Right ventricle myocardium superior (tissue), 1 donor: ENCODE measurements around the gene XYLT1. TPM values are rescaled to one million over a fixed set of nuclear protein-coding genes. Genes with fewer than 3 reads are reported as not detected.
"Not testable (repeated sequence)": the region's sequence is repeated elsewhere in the genome, so short reads cannot be mapped to it uniquely, and the experiment has no call there.

Source experiments
- ATAC-seq: fragments of 200-7000 bp; cut with Tn5 transposase; one replicate; pipeline ENCODE4 v1.9.1; 2020; ENCODE audit warnings: mild to moderate bottlenecking; ENCODE audit not compliant: poor library complexity
- DNase-seq: peaks from one replicate; pipeline ENCODE4 v3.0.0-alpha.2; 2020
- intact Hi-C: fragments of 100-400 bp; cut with DNase I; formaldehyde crosslinking; loops from one replicate; pipeline ENCODE4 v1.11.2; 2022
- total RNA-seq: library from RNA; stranded (reverse); fragmentation: NEBNext Ultra II Directional; extraction: Animal tissue kit (Norgen Biotek cat#: 25700); gene quantifications from one replicate; pipeline ENCODE4 v1.2.1, GENCODE V29; 2021
- donor health status: DM: no; HTN: yes; CAD: no; lungs with severe emphysema.

Gene XYLT1
- total RNA-seq, 1 donor from 2014 or later, result 1.7 TPM

DNA sequence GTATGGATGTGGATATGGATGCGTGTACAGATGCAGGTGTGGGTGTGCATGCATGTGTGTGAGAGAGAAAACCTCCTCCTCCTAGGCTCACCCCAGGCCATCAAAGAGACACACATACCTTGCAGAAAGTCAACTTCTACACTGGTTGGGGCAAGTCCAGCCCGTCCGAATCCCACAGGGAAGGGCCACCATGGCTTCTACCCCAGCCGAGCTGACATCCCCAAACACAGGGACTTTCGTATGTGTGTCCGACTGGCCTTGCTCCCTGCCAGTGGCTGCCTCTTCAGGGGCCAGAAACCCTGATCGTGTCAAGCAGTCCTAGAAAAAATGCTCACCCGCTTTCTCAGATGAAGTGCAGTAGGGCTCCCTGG is 134.2 kb downstream of the XYLT1 start:
- intact Hi-C loops, result no loop called here
- no peak for ATAC-seq

DNA sequence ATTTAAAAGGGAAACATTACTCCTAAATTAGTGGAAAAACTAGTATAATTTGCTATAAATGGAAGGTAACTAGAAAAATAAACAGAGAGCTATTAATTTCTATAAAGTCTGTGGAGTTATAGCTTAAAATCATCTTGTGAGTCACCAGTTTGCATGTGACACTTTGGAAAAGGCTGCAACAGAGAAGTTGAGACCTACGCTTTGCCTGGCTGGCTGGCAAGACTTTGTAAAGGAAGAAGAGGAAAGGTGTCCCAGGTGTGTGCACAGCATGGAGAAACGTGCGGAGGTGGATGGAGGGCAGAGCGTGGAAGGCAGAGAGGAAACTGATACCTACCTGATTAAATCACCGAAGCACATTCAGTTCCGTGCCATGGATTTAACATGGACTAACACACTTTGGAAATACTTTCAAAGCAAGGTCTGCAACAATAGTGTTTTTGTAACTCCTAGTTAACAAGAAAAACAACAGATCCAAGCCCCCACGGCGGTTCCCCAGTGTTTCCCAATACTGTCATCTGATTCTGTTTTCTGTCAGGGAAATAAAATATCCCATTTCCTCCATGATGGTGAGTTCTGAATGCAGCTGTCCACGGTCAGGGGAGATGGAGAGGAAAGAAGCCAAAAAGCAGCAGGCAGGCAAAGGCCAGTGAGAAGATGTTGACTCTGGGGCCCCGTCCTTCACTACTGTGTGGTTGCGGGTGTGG is 134.8 kb downstream of the XYLT1 start:
- intact Hi-C loops, result no loop called here
- ATAC-seq, result no peak
- no peak for DNase-seq

More for the DNA sequence above, 134.2 kb downstream of the XYLT1 start:
- no peak for DNase-seq

DNA sequence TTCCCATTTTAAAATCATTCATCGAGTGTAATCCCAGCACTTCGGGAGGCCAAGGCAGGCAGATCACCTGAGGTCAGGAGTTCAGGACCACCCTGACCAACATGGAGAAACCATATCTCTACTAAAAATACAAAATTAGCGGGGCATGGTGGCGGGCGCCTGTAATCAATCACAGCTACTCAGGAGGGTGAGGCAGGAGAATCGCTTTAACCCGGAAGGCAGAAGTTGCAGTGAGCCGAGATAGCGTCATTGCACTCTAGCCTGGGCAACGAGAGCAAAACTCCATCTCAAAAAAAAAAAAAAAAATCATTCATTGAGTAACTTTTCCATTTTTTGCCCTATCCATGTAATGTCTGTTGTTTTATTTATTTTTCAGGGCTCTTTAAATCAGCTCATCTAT is 135.4 kb downstream of the XYLT1 start:
- ATAC-seq, DNase-seq, intact Hi-C loops: not testable (repeated sequence)

DNA sequence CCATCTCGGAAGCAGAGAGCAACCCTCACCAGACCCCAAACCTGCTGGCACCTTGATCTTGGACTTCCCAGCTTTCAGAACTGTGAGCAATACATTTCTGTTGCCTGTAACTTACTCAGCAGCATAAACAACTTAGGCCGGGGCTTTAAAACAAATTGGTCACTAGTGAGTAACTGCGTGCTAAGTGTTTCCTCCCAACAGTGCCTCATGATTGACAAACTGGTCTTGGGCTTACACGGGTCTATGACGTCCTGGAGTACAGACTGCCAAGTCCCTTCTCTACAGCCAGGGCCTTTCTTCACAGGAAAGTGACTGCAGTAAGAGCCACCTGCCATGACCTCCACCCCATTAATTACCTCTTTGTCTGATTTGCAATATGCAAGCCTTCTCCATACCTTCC is 136.7 kb downstream of the XYLT1 start:
- ATAC-seq (peak; percentile 64), DNase-seq (no peak)
- intact Hi-C loops, result no loop called here

DNA sequence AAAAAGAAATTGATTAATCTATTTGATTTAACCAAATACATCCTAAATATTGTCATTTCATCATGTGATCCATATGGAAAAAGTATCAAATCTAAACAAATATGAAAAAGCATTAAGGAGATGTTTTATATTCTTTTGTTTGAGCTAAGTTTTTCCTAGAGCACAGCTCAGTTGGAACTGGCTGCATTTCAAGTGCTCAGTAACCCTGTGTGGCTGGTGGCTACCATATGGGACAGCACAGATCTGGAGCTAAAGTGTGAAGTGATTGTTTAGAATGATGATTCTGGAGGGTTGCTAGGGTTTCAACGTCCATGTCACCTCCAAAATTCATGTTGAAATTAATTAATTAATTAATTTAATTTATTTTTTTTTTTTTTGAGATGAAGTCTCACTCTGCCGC is 137.5 kb downstream of the XYLT1 start:
- ATAC-seq, result no peak
- intact Hi-C loops, result no loop called here
- DNase-seq, result no peak

DNA sequence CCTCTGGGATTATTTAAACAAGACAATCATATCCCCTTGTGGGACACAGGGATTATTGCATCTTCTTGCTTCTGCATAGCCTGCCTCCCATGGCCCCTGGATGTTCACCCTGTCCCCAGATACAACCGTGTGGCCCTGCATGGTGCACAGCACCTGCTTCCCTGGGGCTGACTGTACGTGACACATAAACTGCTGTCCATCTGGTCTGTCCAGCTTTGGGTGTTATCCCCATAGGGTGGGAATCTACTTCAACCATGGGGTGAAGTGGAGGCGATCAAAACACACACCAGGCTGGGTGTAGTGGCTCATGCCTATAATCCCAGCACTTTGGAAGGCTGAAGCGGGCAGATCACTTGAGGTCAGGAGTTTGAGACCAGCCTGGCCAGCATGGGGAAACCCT is 138.8 kb downstream of the XYLT1 start:
- intact Hi-C loops, result no loop called here
- ATAC-seq, result no peak
- no peak for DNase-seq

DNA sequence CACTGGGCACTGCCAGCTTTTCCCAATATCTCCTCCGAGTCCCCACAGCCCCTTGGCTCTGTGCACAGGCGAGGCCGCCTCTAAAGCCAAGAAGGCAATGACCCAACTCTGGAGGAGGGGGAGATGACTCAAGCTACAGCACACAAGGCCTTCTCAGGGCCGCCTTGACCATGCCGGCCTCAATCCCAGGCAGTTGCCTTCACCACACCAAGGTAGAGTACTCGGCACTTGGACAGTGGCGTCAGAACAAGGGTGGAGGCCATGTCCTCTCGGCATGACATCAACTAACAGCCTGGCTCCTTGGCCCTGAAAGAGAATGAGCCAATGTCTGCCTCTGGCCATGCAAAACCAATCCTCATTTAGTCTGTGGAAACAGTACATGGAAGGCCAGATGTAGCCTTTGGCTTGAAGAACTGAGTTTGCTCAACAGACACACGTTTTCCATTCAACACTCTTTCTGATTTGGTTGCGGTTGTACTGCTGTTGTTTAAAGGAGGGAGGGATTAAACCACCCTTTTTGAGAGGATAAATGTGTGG is 139.6 kb downstream of the XYLT1 start:
- ATAC-seq (peak; percentile 72), DNase-seq (peak; percentile 77)
- intact Hi-C loops, result no loop called here

DNA sequence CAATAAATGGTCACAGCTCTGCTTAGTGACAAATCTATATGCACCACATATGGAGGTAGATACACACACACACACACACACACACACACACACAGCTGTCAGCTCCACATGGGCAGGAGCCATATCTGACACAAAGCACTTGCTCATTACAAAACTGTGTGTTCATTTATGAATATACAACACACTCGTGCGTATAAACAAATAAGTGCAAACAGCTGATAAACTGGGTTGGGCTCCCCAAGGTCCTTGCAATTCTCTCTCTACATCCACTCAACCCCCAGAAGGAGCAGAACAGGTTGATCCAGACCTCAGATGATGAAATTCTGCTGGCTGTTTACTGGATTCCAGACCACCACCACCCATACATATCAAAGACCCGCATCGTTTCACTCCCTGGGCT is 140.7 kb downstream of the XYLT1 start:
- intact Hi-C loops, result no loop called here
- no peak for DNase-seq
- ATAC-seq, result peak; percentile 3

DNA sequence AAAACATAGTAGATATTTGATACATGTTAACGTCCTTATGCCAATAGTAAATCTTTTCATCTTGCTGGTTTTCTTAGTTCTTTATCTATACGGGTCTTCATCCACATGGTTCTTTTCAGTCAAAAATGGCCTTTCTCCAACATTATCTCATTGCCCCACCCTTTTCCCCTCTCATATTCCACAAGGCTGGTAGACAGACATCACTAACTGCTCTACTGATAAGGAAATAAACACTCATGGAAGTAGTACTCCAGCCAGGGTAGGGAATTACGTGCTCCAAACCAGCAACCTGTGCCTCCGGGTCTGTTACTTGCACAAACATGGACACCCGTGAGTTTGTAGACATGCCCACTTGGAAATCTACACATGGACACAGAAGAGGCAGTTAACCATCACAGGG is 141.4 kb downstream of the XYLT1 start:
- DNase-seq (no peak), ATAC-seq (peak; percentile 16)
- intact Hi-C loops, result no loop called here

DNA sequence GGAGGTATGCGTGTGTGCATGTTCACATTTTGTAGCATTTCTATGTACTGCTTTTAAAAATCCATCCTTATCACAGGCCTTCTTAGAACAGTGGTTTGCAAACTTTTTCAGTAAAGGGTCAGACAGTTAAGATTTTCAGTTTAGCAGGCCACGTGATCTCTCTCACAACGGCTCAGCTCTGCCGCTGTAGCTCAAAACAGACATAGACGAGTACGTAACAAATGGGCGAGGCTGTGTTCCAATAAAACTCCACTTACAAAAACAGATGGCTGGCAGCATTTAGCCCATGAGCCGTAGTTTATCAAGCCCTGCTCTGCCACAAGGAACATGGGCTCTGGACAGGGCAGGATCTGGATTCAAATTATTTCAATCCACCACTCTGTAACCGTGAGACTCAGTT is 141.8 kb downstream of the XYLT1 start:
- intact Hi-C loops, result no loop called here
- no peak for DNase-seq
- ATAC-seq, result peak; percentile 70

DNA sequence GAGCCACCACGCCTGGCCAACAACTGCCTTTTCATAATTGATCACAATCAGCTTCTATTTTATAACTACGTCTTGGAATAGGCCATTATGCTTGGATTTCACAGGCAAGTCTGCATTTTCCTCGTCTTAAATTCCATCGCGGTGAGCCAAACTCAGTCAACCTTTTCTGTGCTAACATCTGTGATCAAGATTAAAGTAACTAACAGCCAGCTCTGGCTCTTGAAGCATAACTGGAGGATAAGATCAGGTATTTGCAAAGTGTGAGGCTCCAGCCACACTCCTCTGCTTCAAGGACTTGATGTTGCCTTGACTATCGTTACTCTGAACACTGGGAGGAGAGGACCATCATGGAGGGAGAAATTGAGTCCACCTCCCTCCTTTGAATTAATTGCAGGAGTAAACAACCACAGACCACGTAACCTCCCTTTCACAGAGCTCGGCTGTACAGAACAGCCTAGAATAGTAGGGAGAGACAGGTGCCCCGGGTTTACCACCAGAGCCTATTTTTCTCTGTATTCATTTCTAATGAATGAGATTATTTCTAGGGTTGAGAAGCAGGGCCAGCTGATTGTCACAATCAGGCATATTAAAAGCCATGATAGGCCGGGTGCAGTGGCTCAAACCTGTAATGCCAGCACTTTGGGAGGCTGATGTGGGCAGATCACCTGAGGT is 143.0 kb downstream of the XYLT1 start:
- ATAC-seq (no peak), DNase-seq (no peak)
- intact Hi-C loops, result no loop called here

DNA sequence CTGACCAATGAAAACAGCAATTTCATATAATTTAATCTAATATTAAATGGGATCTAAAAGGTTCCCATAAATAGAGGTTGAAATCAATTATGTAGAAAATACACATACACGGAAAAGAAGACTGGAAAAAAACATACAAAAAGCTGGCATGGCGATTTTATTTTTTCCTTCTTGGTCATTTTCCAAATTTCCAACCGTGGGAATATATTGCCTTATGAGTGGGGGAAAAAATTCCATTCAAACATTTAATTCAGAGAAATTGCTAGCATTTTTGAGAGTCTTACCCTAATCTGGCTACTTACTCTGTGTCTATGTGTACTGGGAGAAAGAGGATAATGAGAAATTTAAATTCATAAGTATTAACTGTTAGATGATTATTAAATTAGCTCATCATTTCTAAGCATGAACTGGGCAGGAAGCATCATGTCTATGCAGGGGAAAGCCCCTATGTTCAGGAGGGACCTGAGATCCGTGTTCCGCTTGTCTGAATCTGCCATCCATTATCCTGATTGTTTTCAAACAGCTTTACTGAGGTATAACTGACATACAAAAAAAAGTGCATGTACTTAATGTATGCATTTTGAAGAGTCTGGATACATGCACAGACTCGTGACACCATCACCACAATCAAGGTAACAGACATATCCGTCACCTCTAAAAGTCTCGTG is 145.2 kb downstream of the XYLT1 start:
- intact Hi-C loops, result no loop called here
- no peak for ATAC-seq
- no peak for DNase-seq

DNA sequence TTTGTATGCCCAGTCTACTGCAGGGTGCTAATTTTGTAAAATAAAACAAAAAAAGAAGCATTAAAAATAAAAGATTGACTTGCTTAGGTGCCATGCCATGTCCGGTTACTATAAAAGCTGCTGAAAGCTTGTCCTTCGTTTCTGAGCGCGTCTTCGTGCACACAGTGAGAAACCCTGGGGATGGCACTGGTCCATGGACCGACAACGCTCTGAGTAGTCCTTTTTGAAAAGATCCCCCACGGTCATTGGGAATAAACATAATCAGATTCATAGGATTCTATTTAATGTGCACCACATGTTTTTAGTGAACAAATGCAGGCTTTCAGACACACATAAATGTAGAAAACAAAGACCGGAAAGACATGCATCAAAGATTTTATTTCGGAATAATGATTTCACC is 146.3 kb downstream of the XYLT1 start:
- intact Hi-C loops, result no loop called here
- no peak for ATAC-seq
- no peak for DNase-seq

DNA sequence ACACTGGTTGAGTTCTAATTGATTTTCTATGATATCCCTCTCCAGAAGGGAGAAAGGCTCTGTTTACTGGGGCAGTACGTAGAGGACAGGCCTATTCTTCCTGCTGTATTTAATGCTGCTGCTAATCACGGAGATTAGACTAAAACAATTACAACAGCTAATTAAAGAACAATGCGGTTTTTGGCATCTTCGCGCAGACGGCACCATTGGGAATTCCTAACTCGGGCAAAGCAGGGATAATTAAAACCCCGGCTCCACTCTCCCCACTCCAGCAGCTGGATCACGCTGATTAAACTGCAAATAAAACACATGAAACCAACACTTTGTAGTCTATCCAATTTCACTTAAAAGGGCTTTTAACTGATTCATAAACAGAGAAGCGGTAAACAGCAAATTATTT is 147.6 kb downstream of the XYLT1 start:
- DNase-seq (no peak), ATAC-seq (no peak)
- intact Hi-C loops, result no loop called here

DNA sequence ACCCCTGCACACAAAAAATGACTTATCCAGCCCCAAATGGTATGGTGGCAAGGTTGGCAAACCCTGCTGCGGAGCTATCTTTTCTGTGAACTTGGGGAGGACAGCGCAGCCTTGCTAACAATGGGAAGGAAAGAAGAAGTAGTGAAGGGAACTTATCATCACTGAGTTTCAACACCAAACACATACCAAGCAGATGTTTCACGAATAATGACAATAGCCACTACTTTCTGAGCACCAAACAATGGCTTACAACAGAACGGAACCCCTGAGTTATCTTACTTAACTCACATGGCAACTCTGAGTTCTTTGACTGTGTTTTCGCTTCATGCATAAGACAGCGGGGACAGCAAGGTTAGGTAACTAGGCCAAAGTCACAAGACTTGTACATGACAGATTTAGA is 148.9 kb downstream of the XYLT1 start:
- ATAC-seq, result peak; percentile 34

DNA sequence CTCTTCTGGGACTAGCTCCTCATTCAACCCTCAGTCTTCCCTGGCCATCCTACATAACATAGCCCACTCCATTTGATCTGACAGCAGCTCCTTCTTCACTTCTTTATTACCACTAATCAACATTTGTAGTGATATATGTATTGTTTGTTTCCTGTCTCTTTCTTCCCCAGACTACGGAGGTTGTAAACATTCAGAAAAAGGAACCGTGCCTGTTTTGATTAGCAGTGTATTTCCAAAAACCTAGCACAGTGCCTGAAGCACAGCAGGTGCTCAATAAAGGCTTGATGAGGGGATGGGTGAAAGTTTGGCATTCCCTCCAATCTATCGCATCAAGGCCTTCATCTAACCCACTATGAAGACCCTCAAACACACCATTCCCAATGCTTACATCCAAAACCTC is 150.8 kb downstream of the XYLT1 start:
- DNase-seq (no peak), ATAC-seq (no peak)
- intact Hi-C loops, result no loop called here

More for the DNA sequence above, 148.9 kb downstream of the XYLT1 start:
- no peak for DNase-seq
- intact Hi-C loops, result no loop called here

DNA sequence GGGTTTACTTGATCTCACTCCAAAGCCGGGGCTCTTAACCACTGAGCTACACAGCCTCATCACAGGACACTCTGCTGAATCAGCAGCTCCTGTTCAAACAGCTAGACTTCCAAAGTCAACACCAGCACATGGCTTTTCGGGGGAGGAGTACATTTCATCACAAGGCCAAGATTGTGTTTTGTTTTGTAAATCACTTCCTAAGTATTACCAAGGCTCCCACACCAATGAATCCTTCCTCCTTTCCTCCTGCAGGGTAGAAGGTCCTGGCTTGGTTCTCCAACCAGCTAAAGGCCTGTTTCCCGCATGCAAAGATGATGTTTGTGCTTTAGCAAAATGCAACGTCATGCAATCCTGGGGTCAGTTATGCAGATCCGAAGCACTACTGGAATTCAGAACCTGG is 152.5 kb downstream of the XYLT1 start:
- DNase-seq (no peak), ATAC-seq (peak; percentile 58)
- intact Hi-C loops, result no loop called here

DNA sequence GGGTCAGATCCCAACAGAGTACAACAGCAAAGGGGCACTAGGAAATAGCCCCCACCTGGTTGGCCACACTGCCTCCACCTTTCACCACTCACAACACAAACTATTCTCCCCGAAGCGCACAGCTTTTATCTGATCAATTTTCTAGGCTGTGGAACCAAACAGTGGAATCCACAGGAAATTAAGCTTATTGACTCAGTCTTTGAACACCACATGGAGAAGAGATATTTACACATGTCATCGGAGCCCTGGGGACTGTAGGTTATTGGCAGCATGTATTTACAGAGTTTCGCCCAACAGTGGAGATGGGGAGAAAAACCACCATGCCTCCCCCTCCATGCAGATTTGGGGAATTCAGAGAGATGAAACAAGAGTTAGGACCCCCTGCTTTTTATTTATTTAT is 154.8 kb downstream of the XYLT1 start:
- intact Hi-C loops, result no loop called here
- ATAC-seq, result no peak
- no peak for DNase-seq

DNA sequence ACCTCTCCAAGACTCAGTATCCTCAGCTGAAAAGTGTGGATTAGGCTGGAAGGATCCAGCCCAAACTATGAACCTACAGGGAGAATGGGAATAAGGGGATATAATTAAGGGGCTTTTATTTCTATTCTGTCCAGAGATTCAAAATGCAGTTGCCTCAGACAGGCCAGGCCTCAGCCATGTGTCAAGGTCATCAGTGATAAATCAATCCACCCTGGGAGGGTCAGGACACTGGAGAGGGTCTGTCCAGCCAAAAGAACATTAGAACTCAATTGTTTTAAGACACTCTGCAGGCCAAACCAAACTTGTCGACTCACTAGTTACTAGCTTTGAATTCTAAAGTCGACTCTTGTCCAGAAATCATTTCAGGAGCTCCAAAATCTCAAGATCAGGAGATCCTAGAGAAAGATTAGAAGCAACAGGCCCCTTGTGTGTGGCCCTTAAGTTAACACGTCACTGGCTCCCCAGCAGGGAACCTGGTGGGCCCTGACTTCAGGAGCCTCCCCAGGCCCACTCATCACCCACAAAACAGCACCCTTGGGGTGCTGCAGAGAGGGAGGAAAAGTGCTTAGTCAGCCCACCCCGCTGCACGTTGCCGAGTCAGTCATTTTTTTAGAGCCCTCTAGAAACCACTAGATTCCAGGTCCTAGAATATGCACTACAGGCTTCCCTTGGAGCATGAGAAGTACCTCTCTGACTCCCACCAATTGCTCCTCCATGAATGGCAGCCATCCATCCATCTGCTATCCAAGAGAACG is 156.8 kb downstream of the XYLT1 start:
- ATAC-seq (no peak), DNase-seq (no peak)
- intact Hi-C loops, result no loop called here
